Common myeloid progenitor, CD34-positive (primary cell): Measurements from ENCODE around the gene TECPR2.

Source experiments
- CTCF ChIA-PET: fragments of 350-600 bp; sonication (Branson Sonifier 250); formaldehyde crosslinking; loops from one replicate; lab custom pipeline; 2021; ENCODE audit warnings: antibody characterized with exemption; lab: Charles Lee
- POLR2A ChIA-PET: fragments of 350-600 bp; sonication (Branson Sonifier 250); formaldehyde crosslinking; loops from one replicate; lab custom pipeline; 2021; ENCODE audit warnings: antibody characterized with exemption; lab: Charles Lee
- DNase-seq, 3 donors: peaks; one replicate each; pipeline versions ENCODE4 v3.0.0 to v3.0.0-alpha.2; 2013
- H3K27ac ChIP-seq, 2 experiments: 1 replicate in 1 of 2; 2 replicates in 1 of 2; pipeline ENCODE4 v1.7.0; 2013; ENCODE audit warnings: inconsistent platforms in 2 of 2, low read length in 2 of 2, mild to moderate bottlenecking in 2 of 2, low read depth in 1 of 2, moderate library complexity in 1 of 2; ENCODE audit not compliant: severe bottlenecking in 2 of 2, insufficient read depth in 1 of 2, poor library complexity in 1 of 2
- H3K27me3 ChIP-seq, 5 experiments: replicated peaks in 2 of 5; 1 replicate in 3 of 5; 2 replicates in 2 of 5; pipeline versions ENCODE4 v1.6.1 to v1.7.0; 2013; ENCODE audit warnings: low read length in 4 of 5, mild to moderate bottlenecking in 2 of 5, moderate library complexity in 2 of 5, inconsistent platforms in 1 of 5; ENCODE audit not compliant: insufficient read depth in 5 of 5, control insufficient read depth in 4 of 5
- H3K36me3 ChIP-seq, 4 experiments: 1 replicate in 2 of 4; 2 replicates in 2 of 4; pipeline versions ENCODE4 v1.6.1 to v1.7.0; 2013; ENCODE audit warnings: low read length in 3 of 4, control low read depth in 1 of 4, mild to moderate bottlenecking in 1 of 4; ENCODE audit not compliant: control insufficient read depth in 4 of 4, insufficient read depth in 4 of 4
- H3K4me1 ChIP-seq, 4 experiments: 1 replicate in 3 of 4; 2 replicates in 1 of 4; pipeline versions ENCODE4 v1.6.1 to v1.7.1; 2013; ENCODE audit warnings: low read length in 3 of 4, mild to moderate bottlenecking in 3 of 4, control low read depth in 1 of 4, inconsistent platforms in 1 of 4, moderate library complexity in 1 of 4; ENCODE audit not compliant: control insufficient read depth in 4 of 4, insufficient read depth in 4 of 4; ENCODE audit errors: control extremely low read depth in 1 of 4
- H3K4me3 ChIP-seq, 7 experiments: 1 replicate in 4 of 7; 2 replicates in 3 of 7; pipeline versions ENCODE4 v1.5.1 to v1.7.0; 2013; ENCODE audit warnings: mild to moderate bottlenecking in 7 of 7, low read length in 6 of 7, moderate library complexity in 6 of 7, inconsistent platforms in 2 of 7, low read depth in 2 of 7, control low read depth in 1 of 7; ENCODE audit not compliant: insufficient read depth in 4 of 7, control insufficient read depth in 1 of 7; ENCODE audit errors: extremely low read depth in 1 of 7
- H3K9me3 ChIP-seq, 5 experiments: 1 replicate in 4 of 5; 2 replicates in 1 of 5; pipeline versions ENCODE4 v1.6.1 to v1.7.1; 2013; ENCODE audit warnings: low read length in 4 of 5, mild to moderate bottlenecking in 2 of 5, inconsistent platforms in 1 of 5, low read depth in 1 of 5, moderate library complexity in 1 of 5; ENCODE audit not compliant: control insufficient read depth in 4 of 5, insufficient read depth in 2 of 5; ENCODE audit errors: control extremely low read depth in 1 of 5
- WGBS: methylation state at CpG from one replicate; pipeline ENCODE4 v1.1.5; 2013; ENCODE audit not compliant: insufficient coverage; 5-methylcytosine and 5-hydroxymethylcytosine counted together

The TECPR2 gene

DNA sequence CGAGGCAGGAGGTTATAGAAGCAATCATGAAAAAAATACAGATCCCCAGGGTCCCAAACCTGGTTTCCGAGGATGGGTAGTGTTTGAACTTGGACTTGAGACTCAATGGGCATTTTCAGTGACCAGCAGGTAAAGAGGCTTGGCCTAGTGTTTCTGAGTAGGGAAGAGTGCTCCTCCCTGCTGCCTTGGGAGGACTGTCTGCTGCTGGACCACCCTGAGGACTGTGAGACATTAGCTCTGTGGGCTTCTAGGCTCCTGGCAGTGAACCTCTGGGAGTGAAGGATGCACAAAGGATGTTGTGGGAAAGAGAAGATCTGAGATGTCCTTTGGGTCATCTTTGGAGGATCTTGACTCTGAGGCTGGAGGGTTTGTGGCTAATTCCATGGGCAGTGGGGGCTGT, 116.4 kb downstream of the TECPR2 start:
- DNase-seq, result no peak
- 100% methylated on average over 2 of the region's 2 CpGs for WGBS
- Histone ChIP-seq H3K27ac (no peak overlapping the region), H3K4me3 (no peak overlapping the region), H3K4me1 (peaks cover 0 to 4% (median 1%) of the 10 kb centered on the region in 4 experiments), H3K27me3 (no peaks in the 10 kb centered on the region), H3K9me3 (peaks cover 0 to 7% (median 0%) of the 10 kb centered on the region in 5 experiments), H3K36me3 (peaks cover 0 to 4% (median 3%) of the 10 kb centered on the region in 4 experiments)
- CTCF ChIA-PET, result interaction anchor here (0.6 kb wide), 1 partner anchor 180 kb away, joined by 3 read pairs; no protein-coding TSS in a partner anchor
- POLR2A ChIA-PET, result no interaction called here

DNA sequence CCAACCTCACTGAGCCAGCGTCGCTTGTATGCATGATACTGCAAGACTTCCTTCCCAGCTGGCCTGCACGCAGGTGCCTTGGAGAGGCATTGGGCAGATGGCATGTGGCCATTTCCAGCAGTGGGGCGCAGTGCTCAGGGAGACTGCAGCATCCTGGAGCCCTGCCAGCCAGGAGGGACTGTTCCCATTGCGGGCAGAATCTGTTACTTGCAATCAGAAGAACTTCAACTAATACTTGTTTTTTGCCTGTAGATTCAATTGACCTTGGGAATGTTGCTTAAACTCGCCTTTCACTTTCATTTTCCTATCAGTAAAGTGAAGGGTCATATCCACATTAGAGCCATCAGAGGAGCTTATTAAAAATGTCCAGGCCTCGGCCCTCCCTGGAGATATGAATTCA, 117.0 kb downstream of the TECPR2 start:
- H3K27ac ChIP-seq, result no peak overlapping the region
- H3K27me3 ChIP-seq, result no peaks in the 10 kb centered on the region
- ChIA-PET CTCF (no interaction called here), POLR2A (interaction anchor here (0.6 kb wide), 2 partner anchors 12 to 1056 kb away, joined by 3 to 5 read pairs; no protein-coding TSS in a partner anchor)
- H3K4me1 ChIP-seq, result peaks cover 0 to 4% (median 1%) of the 10 kb centered on the region in 4 experiments
- peaks cover 0 to 7% (median 0%) of the 10 kb centered on the region in 5 experiments for H3K9me3 ChIP-seq
- peak overlapping the region in 1 of 7 experiments; percentile 24 for H3K4me3 ChIP-seq
- H3K36me3 ChIP-seq, result peaks cover 0 to 4% (median 3%) of the 10 kb centered on the region in 4 experiments
- 77% methylated on average over 6 of the region's 7 CpGs for WGBS
- DNase-seq, result no peak

DNA sequence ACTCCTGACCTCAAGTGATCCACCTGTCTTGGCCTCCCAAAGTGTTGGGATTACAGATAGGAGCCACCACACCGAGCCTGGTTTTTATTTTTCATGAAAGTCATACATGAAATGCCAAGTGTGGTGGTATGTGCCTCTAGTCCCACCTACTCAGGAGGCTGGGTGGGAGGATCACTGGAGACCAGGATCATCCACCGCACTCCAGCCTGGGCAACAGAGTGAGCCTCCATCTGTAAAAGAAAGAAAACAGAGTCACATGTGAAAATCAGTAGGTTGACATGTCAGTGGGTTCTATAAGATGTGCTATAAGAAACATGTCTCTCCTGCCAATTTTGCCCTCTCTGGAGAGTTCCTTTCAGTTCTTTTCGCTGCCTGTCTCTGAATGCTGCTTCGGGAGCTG, 118.6 kb downstream of the TECPR2 start:
- Histone ChIP-seq H3K36me3 (peaks cover 0 to 4% (median under 1%) of the 10 kb centered on the region in 4 experiments), H3K9me3 (peaks cover 0 to 7% (median 0%) of the 10 kb centered on the region in 5 experiments), H3K27me3 (no peaks in the 10 kb centered on the region), H3K4me3 (no peak overlapping the region), H3K4me1 (peaks cover 0 to 4% (median 1%) of the 10 kb centered on the region in 4 experiments), H3K27ac (no peak overlapping the region)
- CTCF ChIA-PET, result no interaction called here
- POLR2A ChIA-PET, result no interaction called here
- WGBS, result 100% methylated on average over 4 of the region's 4 CpGs
- DNase-seq, result no peak

DNA sequence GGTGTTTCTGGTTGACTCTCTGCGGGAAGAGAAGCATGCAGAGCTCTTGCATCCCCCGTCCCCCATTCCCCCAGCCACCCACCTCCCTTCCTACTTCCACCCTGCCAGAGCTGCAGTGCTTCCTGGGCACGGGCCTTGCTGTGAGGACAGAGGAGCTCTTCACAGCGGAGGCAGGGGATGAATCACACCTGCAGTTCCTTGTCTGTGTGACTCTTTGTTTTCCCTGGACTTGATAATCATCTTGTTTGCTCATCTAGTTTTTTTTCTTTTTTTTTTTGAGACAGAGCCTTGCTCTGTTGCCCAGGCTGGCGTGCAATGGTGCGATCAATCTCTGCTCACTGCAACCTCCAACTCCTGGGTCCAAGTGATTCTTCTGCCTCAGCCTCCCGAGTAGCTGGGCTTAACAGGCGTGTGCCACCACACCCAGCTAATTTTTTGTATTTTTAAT, 119.1 kb downstream of the TECPR2 start:
- peaks cover 0 to 4% (median under 1%) of the 10 kb centered on the region in 4 experiments for H3K36me3 ChIP-seq
- POLR2A ChIA-PET, result no interaction called here
- peaks cover 0 to 4% (median 1%) of the 10 kb centered on the region in 4 experiments for H3K4me1 ChIP-seq
- H3K27me3 ChIP-seq, result no peaks in the 10 kb centered on the region
- peaks cover 0 to 7% (median 0%) of the 10 kb centered on the region in 5 experiments for H3K9me3 ChIP-seq
- CTCF ChIA-PET, result no interaction called here
- 93% methylated on average over 6 of the region's 8 CpGs for WGBS
- no peak overlapping the region for H3K4me3 ChIP-seq
- no peak overlapping the region for H3K27ac ChIP-seq
- DNase-seq, result no peak

DNA sequence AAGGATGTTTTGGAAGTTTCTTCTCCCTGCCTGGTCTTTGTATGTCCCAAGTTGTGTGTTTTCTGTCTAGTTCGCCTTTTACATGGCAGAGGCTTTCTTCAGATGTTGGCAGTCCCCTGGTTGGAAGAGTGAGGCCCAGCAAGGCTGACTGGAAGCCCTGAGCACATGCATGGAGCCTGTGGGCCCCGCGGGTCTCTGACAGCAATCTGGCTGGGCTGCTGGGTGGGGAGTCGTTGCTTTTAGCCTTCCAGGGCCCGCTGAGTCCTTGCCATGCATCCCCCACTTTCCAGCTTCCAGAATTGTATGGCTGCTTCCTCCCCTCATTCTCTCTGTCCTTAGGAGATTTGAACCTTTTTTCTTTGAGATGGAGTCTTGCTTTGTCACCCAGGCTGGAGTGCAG, 121.6 kb downstream of the TECPR2 start:
- no peak overlapping the region for H3K4me3 ChIP-seq
- H3K4me1 ChIP-seq, result peaks cover 0 to 4% (median 1%) of the 10 kb centered on the region in 4 experiments
- CTCF ChIA-PET, result no interaction called here
- 81% methylated on average over 4 of the region's 5 CpGs for WGBS
- no peaks in the 10 kb centered on the region for H3K27me3 ChIP-seq
- H3K9me3 ChIP-seq, result peaks cover 0 to 7% (median 0%) of the 10 kb centered on the region in 5 experiments
- DNase-seq, result no peak
- no peak overlapping the region for H3K27ac ChIP-seq
- POLR2A ChIA-PET, result no interaction called here
- peaks cover 0 to 4% (median under 1%) of the 10 kb centered on the region in 4 experiments for H3K36me3 ChIP-seq

DNA sequence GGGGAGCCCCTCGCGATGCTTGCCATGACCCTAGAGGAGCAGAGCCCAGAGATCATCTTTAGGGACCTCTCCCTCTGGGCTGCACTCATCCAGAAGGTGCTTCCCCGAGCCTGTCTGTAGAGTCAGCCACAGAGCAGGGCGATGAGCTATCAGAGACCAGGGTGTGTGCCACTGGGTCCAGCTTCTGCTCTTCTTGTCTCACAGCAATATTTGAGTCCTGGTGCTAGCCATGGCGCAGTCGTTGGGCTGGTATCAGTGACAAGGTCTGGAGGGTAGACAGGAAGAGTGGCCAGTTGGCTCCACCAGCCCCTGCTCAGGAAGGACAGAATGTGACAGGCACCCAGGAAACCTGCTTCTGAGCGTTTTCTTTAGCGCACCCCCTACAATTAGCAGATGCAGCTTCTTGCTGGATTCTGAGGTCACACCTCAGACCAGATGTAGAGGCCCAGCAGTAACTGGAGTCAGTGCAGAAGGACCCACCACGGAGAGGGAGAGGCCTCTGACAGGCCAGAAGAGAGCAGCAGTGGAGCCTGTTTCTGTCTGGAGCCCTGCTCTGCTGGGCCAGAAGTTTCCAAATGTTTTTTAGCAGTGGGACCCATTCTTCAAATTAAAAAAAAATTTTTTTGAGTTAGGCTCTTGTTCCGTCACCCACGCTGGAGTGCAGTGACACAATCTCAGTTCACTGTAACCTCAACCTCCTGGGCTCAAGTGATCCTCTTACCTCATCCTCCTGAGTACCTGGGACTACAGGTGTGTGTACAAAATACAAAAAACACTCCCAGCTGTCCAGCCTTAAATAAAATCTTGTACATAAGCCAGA, 123.2 kb downstream of the TECPR2 start:
- H3K36me3 ChIP-seq, result peaks cover 0 to 4% (median under 1%) of the 10 kb centered on the region in 4 experiments
- peaks cover 0 to 7% (median 0%) of the 10 kb centered on the region in 5 experiments for H3K9me3 ChIP-seq
- ChIA-PET CTCF (interaction anchor here (0.6 to 0.9 kb wide), 2 partner anchors 28 to 676 kb away, joined by 3 read pairs; no protein-coding TSS in a partner anchor), POLR2A (no interaction called here)
- H3K27me3 ChIP-seq, result no peaks in the 10 kb centered on the region
- H3K4me3 ChIP-seq, result no peak overlapping the region
- no peak for DNase-seq
- H3K27ac ChIP-seq, result no peak overlapping the region
- WGBS, result 97% methylated on average over 11 of the region's 11 CpGs
- H3K4me1 ChIP-seq, result no peaks in the 10 kb centered on the region
